Stimulated activated CD4-positive, alpha-beta T cell treated with anti-CD3 and anti-CD28 coated beads, TNF-alpha, amount 100 ng/mL, for 1 hour (primary cell): Measurements from ENCODE around the gene EIF3I.
"Not testable (repeated sequence)": the region's sequence is repeated elsewhere in the genome, so short reads cannot be mapped to it uniquely, and the experiment has no call there.

Experiments
- DNase-seq, 3 donors: peaks; one replicate each; pipeline ENCODE4 v3.0.0-alpha.2; 2020; ENCODE audit warnings: low read depth in 3 of 3, low spot score in 1 of 3

EIF3I gene

GRCh38 chr1:32231843-32232432 lies 9.7 kb downstream of the EIF3I start:
- no peak for DNase-seq

- DNase-seq: no peak
Measured at GRCh38 chr1:32232558-32233304, 10.5 kb downstream of the EIF3I start.

GRCh38 chr1:32234792-32235191 lies 12.6 kb downstream of the EIF3I start:
- no peak for DNase-seq

GRCh38 chr1:32239337-32239736 lies 17.1 kb downstream of the EIF3I start:
- no peak for DNase-seq

GRCh38 chr1:32239790-32240139 lies 17.6 kb downstream of the EIF3I start:
- no peak for DNase-seq

GRCh38 chr1:32240140-32240951 lies 18.1 kb downstream of the EIF3I start:
- DNase-seq: no peak

GRCh38 chr1:32241001-32241763 lies 19.0 kb downstream of the EIF3I start:
- DNase-seq: no peak

- DNase-seq: no peak
Measured at GRCh38 chr1:32242341-32242851, 20.2 kb downstream of the EIF3I start.

GRCh38 chr1:32246888-32247273 lies 24.7 kb downstream of the EIF3I start, which contains the start of gene FAM167B:
TSS of gene FAM167B (plus strand) at chr1:32247222. CDS start at chr1:32247422, 200 bp downstream.
- no peak for DNase-seq

- no peak for DNase-seq
Measured at GRCh38 chr1:32247452-32247851, 25.2 kb downstream of the EIF3I start.

GRCh38 chr1:32247983-32248889 lies 26.0 kb downstream of the EIF3I start:
- DNase-seq: peak in 2 of 3 donors; percentile 48 to 69

- DNase-seq: peak; percentile 52 to 69 (median 66)
Measured at GRCh38 chr1:32249831-32250525, 27.8 kb downstream of the EIF3I start.

- DNase-seq: peak in 1 of 3 donors; percentile 51
Measured at GRCh38 chr1:32250893-32251716, 28.9 kb downstream of the EIF3I start, which contains the start of gene LCK. TSS of gene LCK (plus strand) at chr1:32251265. CDS start at chr1:32274330, 23,065 bp downstream.

- no peak for DNase-seq
Measured at GRCh38 chr1:32255072-32256071, 33.2 kb downstream of the EIF3I start.

GRCh38 chr1:32256473-32257226 lies 34.4 kb downstream of the EIF3I start:
- DNase-seq: no peak

GRCh38 chr1:32257227-32257508 lies 35.0 kb downstream of the EIF3I start:
- no peak for DNase-seq

- not testable (repeated sequence) for DNase-seq
Measured at GRCh38 chr1:32263236-32263593, 41.0 kb downstream of the EIF3I start.
